DND-41 (cell line): ENCODE results near the gene KRT82.

Experiments used
- ATAC-seq: fragments of 200-7000 bp; cut with Tn5 transposase; 3 replicates; pipeline ENCODE4 v1.9.1; 2021; ENCODE audit warnings: low read depth; ENCODE audit not compliant: insufficient read depth
- DNase-seq: peaks from one replicate; pipeline ENCODE4 v3.0.0-alpha.2; 2020
- H2AFZ ChIP-seq: 2 replicates; pipeline ENCODE4 v1.6.0; 2012; ENCODE audit warnings: low read depth, low read length
- H3K27ac ChIP-seq: 2 replicates; pipeline ENCODE4 v1.5.1; 2012; ENCODE audit warnings: low read length, inconsistent platforms
- H3K27me3 ChIP-seq: fragments of 200-600 bp; sonication (generic); 2 replicates; pipeline ENCODE4 v1.6.0; 2012; ENCODE audit warnings: low read length, mild to moderate bottlenecking, inconsistent platforms; ENCODE audit not compliant: insufficient read depth, poor library complexity
- H3K36me3 ChIP-seq: 2 replicates; pipeline ENCODE4 v1.5.1; 2012; ENCODE audit warnings: low read length, inconsistent platforms; ENCODE audit not compliant: insufficient read depth
- H3K4me1 ChIP-seq: 2 replicates; pipeline ENCODE4 v1.5.1; 2012; ENCODE audit warnings: mild to moderate bottlenecking, low read length; ENCODE audit not compliant: insufficient read depth
- H3K4me2 ChIP-seq: 2 replicates; pipeline ENCODE4 v1.6.0; 2012; ENCODE audit warnings: mild to moderate bottlenecking, moderate library complexity, low read length, inconsistent platforms; ENCODE audit not compliant: insufficient read depth
- H3K4me3 ChIP-seq, 2 experiments: fragments of 200-600 bp in 1 of 2; shearing (Covaris generic) in 1 of 2; 2 replicates each; pipeline ENCODE4 v1.5.1; 2012 to 2016; ENCODE audit warnings: inconsistent platforms in 2 of 2, low read length in 2 of 2, mild to moderate bottlenecking in 2 of 2, low read depth in 1 of 2, moderate library complexity in 1 of 2
- H3K79me2 ChIP-seq: 2 replicates; pipeline ENCODE4 v1.6.0; 2012; ENCODE audit warnings: low read length, inconsistent platforms; ENCODE audit not compliant: insufficient read depth
- H3K9ac ChIP-seq: 2 replicates; pipeline ENCODE4 v1.6.0; 2012; ENCODE audit warnings: low read depth, mild to moderate bottlenecking, inconsistent platforms, low read length, moderate library complexity
- H3K9me3 ChIP-seq: 2 replicates; pipeline ENCODE4 v1.5.1; 2012; ENCODE audit warnings: low read length, moderate library complexity, mild to moderate bottlenecking, inconsistent platforms; ENCODE audit not compliant: insufficient read depth, severe bottlenecking
- H4K20me1 ChIP-seq: 2 replicates; pipeline ENCODE4 v1.6.0; 2012; ENCODE audit warnings: low read length; ENCODE audit not compliant: insufficient read depth
- CTCF ChIP-seq: IDR thresholded peaks from 2 replicates; pipeline ENCODE4 v1.5.1; 2012; ENCODE audit warnings: borderline replicate concordance, low read length, moderate library complexity, mild to moderate bottlenecking; ENCODE audit not compliant: poor library complexity, severe bottlenecking; ENCODE audit errors: extremely low read depth
- EZH2 ChIP-seq: IDR thresholded peaks from 3 replicates; pipeline ENCODE4 v1.6.1; 2012; ENCODE audit warnings: borderline replicate concordance, low read depth, mild to moderate bottlenecking, moderate library complexity, low read length, inconsistent platforms; ENCODE audit not compliant: severe bottlenecking

KRT82 gene

DNA sequence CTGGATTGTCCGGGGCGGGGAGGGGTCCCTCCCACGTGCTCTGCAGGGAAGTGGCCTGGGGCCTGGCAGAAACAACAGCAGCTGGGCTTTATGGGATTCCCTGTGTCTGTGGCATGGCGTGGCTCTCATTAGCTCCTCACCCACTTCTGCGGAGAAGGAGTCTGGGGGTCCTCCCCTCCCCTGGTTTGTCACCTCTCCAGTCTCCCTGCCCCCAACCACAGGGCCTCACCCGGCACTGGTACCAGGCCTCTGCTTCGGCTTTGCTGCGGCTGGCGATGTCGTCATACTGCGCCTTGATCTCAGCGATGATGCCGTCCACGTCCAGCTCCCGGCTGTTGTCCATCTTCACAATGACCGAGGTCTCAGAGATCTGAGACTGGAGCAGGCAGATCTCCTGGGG, 6.4 kb downstream of the KRT82 start:
- DNase-seq = no peak
- Histone ChIP-seq H3K4me2 (no peak overlapping the region), H3K36me3 (no peaks in the 10 kb centered on the region), H3K9me3 (no peaks in the 10 kb centered on the region), H3K9ac (no peak overlapping the region), H3K27ac (no peak overlapping the region), H2AFZ (no peak overlapping the region), H3K4me1 (no peaks in the 10 kb centered on the region), H3K4me3 (no peak overlapping the region), H3K27me3 (peaks cover 6% of the 10 kb centered on the region), H4K20me1 (peaks cover 4% of the 10 kb centered on the region; the same call in 1 of the 2 replicates), H3K79me2 (no peaks in the 10 kb centered on the region)
- no peak for ATAC-seq
- TF ChIP-seq EZH2 = no peak
- TF ChIP-seq CTCF = no peak

GRCh38 chr12:52398176-52398575, 8.0 kb downstream of the KRT82 start:
- no peak overlapping the region for H3K4me3 ChIP-seq
- H3K4me1 ChIP-seq = no peaks in the 10 kb centered on the region
- no peak for DNase-seq
- TF ChIP-seq CTCF = no peak
- no peak for TF ChIP-seq EZH2
- no peak for ATAC-seq
- no peaks in the 10 kb centered on the region for H3K36me3 ChIP-seq
- no peaks in the 10 kb centered on the region for H3K9me3 ChIP-seq
- H4K20me1 ChIP-seq = no peaks in the 10 kb centered on the region
- no peaks in the 10 kb centered on the region for H3K27me3 ChIP-seq
- no peak overlapping the region for H2AFZ ChIP-seq
- H3K79me2 ChIP-seq = no peaks in the 10 kb centered on the region
- H3K27ac ChIP-seq = no peak overlapping the region
- H3K9ac ChIP-seq = no peak overlapping the region
- H3K4me2 ChIP-seq = no peak overlapping the region

- H3K79me2 ChIP-seq = no peaks in the 10 kb centered on the region
- TF ChIP-seq EZH2 (no peak), CTCF (no peak)
- peaks cover 4% of the 10 kb centered on the region for H3K27me3 ChIP-seq
- no peaks in the 10 kb centered on the region for H4K20me1 ChIP-seq
- DNase-seq (no peak), ATAC-seq (no peak)
- no peak overlapping the region for H3K4me2 ChIP-seq
- H3K36me3 ChIP-seq = no peaks in the 10 kb centered on the region
- no peak overlapping the region for H3K9ac ChIP-seq
- no peaks in the 10 kb centered on the region for H3K9me3 ChIP-seq
- no peak overlapping the region for H3K27ac ChIP-seq
- no peak overlapping the region for H2AFZ ChIP-seq
- no peak overlapping the region for H3K4me3 ChIP-seq
- H3K4me1 ChIP-seq = no peaks in the 10 kb centered on the region
Observed at GRCh38 chr12:52396656-52397055, 9.5 kb downstream of the KRT82 start.

DNA sequence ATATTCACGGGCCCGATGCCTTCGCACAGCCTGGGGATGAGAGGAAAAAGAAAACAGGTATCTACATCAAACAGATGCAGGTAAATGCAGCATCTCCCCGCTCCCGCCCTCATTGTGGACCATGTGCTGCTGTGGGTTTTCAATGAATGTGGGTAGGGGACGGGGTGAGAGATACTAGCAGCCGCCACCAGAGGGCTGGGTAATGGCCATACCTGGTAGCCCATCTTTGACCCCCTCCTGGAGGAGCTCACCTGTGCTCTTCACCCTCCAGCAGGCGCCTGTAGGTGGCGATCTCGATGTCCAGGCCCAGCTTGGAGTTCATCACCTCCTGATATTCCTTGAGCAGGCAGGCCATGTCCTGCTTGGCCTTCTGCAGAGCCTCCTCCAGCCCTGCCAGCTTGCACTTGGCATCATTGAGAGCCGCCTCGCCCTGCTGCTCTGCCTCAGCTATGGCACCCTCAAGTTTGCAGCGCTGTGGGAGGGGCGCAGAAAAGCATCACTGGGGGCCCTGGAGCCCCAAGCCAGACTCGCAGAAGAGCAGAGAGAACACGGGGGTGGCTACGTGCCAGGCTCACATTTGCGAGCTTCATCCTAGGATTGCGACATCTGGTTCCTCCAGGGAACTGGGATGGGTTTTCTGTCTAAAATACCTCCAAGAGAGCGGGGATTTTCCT, 10.2 kb downstream of the KRT82 start:
- H4K20me1 ChIP-seq = no peaks in the 10 kb centered on the region
- no peak overlapping the region for H2AFZ ChIP-seq
- TF ChIP-seq EZH2 (no peak), CTCF (no peak)
- no peaks in the 10 kb centered on the region for H3K4me1 ChIP-seq
- H3K4me2 ChIP-seq = no peak overlapping the region
- H3K27ac ChIP-seq = no peak overlapping the region
- peaks cover 4% of the 10 kb centered on the region for H3K27me3 ChIP-seq
- no peaks in the 10 kb centered on the region for H3K36me3 ChIP-seq
- no peaks in the 10 kb centered on the region for H3K79me2 ChIP-seq
- no peaks in the 10 kb centered on the region for H3K9me3 ChIP-seq
- no peak for DNase-seq
- no peak for ATAC-seq
- H3K4me3 ChIP-seq = no peak overlapping the region
- no peak overlapping the region for H3K9ac ChIP-seq
